Liver (tissue), 9 donors: ENCODE data around the gene CX3CR1. TPM values are rescaled to one million over a fixed set of nuclear protein-coding genes. Genes with fewer than 3 reads are reported as not detected.

ENCODE experiments used
- DNase-seq: peaks from one replicate; pipeline ENCODE4 v3.0.0-alpha.2; 2017; ENCODE audit warnings: low spot score
- H3K27ac ChIP-seq, 2 donors: one replicate each; pipeline ENCODE4 v1.7.0; 2013; ENCODE audit warnings: inconsistent platforms in 2 of 2, low read length in 2 of 2, control low read depth in 1 of 2, low read depth in 1 of 2, mild to moderate bottlenecking in 1 of 2
- H3K27me3 ChIP-seq, 4 donors: one replicate each; pipeline versions ENCODE4 v1.6.1 to v1.7.0; 2013; ENCODE audit warnings: low read length in 3 of 4, inconsistent platforms in 1 of 4, mild to moderate bottlenecking in 1 of 4, moderate library complexity in 1 of 4; ENCODE audit not compliant: control insufficient read depth in 4 of 4, insufficient read depth in 4 of 4
- H3K36me3 ChIP-seq, 4 donors: one replicate each; pipeline versions ENCODE4 v1.6.1 to v1.7.0; 2013; ENCODE audit warnings: low read length in 3 of 4, mild to moderate bottlenecking in 3 of 4, low read depth in 1 of 4, moderate library complexity in 1 of 4; ENCODE audit not compliant: control insufficient read depth in 4 of 4, insufficient read depth in 3 of 4
- H3K4me1 ChIP-seq, 4 donors: one replicate each; pipeline versions ENCODE4 v1.6.1 to v1.7.0; 2013; ENCODE audit warnings: low read length in 3 of 4, mild to moderate bottlenecking in 3 of 4, moderate library complexity in 1 of 4; ENCODE audit not compliant: control insufficient read depth in 4 of 4, insufficient read depth in 4 of 4
- H3K4me3 ChIP-seq, 3 donors: one replicate each; pipeline versions ENCODE4 v1.6.1 to v1.7.0; 2013; ENCODE audit warnings: low read length in 3 of 3, control low read depth in 1 of 3, low read depth in 1 of 3, mild to moderate bottlenecking in 1 of 3
- H3K9ac ChIP-seq, 2 donors: one replicate each; pipeline ENCODE4 v1.7.0; 2013; ENCODE audit warnings: low read length in 2 of 2, mild to moderate bottlenecking in 2 of 2, moderate library complexity in 2 of 2, control low read depth in 1 of 2, low read depth in 1 of 2
- H3K9me3 ChIP-seq, 4 donors: one replicate each; pipeline versions ENCODE4 v1.6.1 to v1.7.0; 2013; ENCODE audit warnings: low read length in 3 of 4; ENCODE audit not compliant: control insufficient read depth in 4 of 4
- EGR1 ChIP-seq, 2 donors: IDR thresholded peaks; 2 replicates each; pipeline ENCODE4 v1.6.1; 2016 to 2018; ENCODE audit warnings: antibody characterized with exemption in 2 of 2, low read depth in 2 of 2
- FOXA1 ChIP-seq: IDR thresholded peaks from 2 replicates; pipeline ENCODE4 v1.6.1; 2016; ENCODE audit warnings: antibody characterized with exemption
- FOXA2 ChIP-seq: IDR thresholded peaks from 2 replicates; pipeline ENCODE4 v1.6.1; 2016; ENCODE audit warnings: antibody characterized with exemption
- GABPA ChIP-seq, 2 donors: IDR thresholded peaks in 1 of 2; conservative IDR thresholded peaks in 1 of 2; 2 replicates each; pipeline ENCODE4 v1.6.1; 2016; ENCODE audit warnings: antibody characterized with exemption in 2 of 2, mild to moderate bottlenecking in 1 of 2, moderate library complexity in 1 of 2
- HNF4A ChIP-seq, 2 donors: conservative IDR thresholded peaks; 2 replicates each; pipeline ENCODE4 v1.6.1; 2016; ENCODE audit warnings: antibody characterized with exemption in 2 of 2, mild to moderate bottlenecking in 2 of 2
- HNF4G ChIP-seq: IDR thresholded peaks from 2 replicates; pipeline ENCODE4 v1.6.1; 2016; ENCODE audit warnings: antibody characterized with exemption
- JUND ChIP-seq, 2 donors: IDR thresholded peaks; 2 replicates each; pipeline ENCODE4 v1.6.1; 2016; ENCODE audit warnings: antibody characterized with exemption in 2 of 2
- RAD21 ChIP-seq, 2 donors: IDR thresholded peaks; 2 replicates each; pipeline ENCODE4 v1.6.1; 2016; ENCODE audit warnings: antibody characterized with exemption in 2 of 2, mild to moderate bottlenecking in 2 of 2
- RXRA ChIP-seq, 2 donors: IDR thresholded peaks; 2 replicates each; pipeline ENCODE4 v1.6.1; 2017 to 2018; ENCODE audit warnings: antibody characterized with exemption in 2 of 2, mild to moderate bottlenecking in 1 of 2
- TAF1 ChIP-seq: conservative IDR thresholded peaks from 2 replicates; pipeline ENCODE4 v1.6.1; 2016; ENCODE audit warnings: antibody characterized with exemption, mild to moderate bottlenecking
- YY1 ChIP-seq: IDR thresholded peaks from 2 replicates; pipeline ENCODE4 v1.6.1; 2016; ENCODE audit warnings: antibody characterized with exemption, mild to moderate bottlenecking
- WGBS: extraction: QIAGEN DNeasy Blood & Tissue Kit; methylation state at CpG from one replicate; pipeline ENCODE4 v1.1.7; 2013; 5-methylcytosine and 5-hydroxymethylcytosine counted together
- polyA plus RNA-seq, 2 donors: library from polyadenylated mRNA; stranded (reverse) in 1 of 2; unstranded in 1 of 2; fragments of 200-250 nt in 1 of 2; fragments of >200 nt in 1 of 2; fragmentation: Nextera tagmentation in 1 of 2; extraction: Ambion mirVana in 1 of 2; gene quantifications; one replicate each; pipeline versions ENCODE4 v1.2.1 to v1.2.3, GENCODE V29; 2013 to 2015
- total RNA-seq, 2 donors: library from RNA; depleted of rRNA; stranded (reverse); fragments of >200 nt; gene quantifications; one replicate each; pipeline ENCODE4 v1.2.3, GENCODE V29; 2014
- TF ChIP-seq, protein P1 (sequence below): IDR thresholded peaks from 2 replicates; pipeline ENCODE4 v1.6.1; 2016; ENCODE audit warnings: antibody characterized with exemption, mild to moderate bottlenecking
- TF ChIP-seq, protein P2 (sequence below): IDR thresholded peaks from 2 replicates; pipeline ENCODE4 v1.6.1; 2016; ENCODE audit warnings: antibody characterized with exemption
- TF ChIP-seq, protein P3 (sequence below): fragments of 150-350 bp; IDR thresholded peaks from 2 replicates; pipeline ENCODE4 v1.5.1; 2017; ENCODE audit warnings: improper control_type of control experiment, low read depth, low read length; ENCODE audit not compliant: missing input control
- donor health status: healthy.
- donor health status: healthy.
- donor health status: healthy.
- donor health status: healthy.
- donor health status: healthy.

CX3CR1 gene
- total and polyA plus RNA-seq, 4 donors = 0.33 to 1.9 (median 0.55) TPM

DNA sequence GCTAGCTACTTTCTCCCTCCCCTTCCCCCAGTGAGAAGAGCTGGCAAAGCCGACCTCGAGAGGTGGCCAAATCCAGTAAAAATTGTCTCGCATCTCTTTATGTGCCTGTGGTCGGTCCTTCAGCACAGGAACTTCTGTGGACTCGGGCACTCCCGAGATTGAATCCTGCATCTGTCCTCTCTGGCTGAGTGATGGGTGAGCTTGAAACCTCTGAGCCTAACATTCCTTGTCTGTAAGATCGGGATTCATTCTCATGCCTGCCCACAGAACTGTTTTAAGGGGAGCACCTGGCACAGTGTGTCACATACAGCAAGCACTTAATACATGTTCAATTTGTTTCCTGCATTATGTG lies 11.3 kb downstream of the CX3CR1 start:
- peak; percentile 24 for DNase-seq
- no peak overlapping the region for H3K4me3 ChIP-seq
- no peaks in the 10 kb centered on the region for H3K27me3 ChIP-seq
- H3K36me3 ChIP-seq = no peaks in the 10 kb centered on the region
- no peak overlapping the region for H3K27ac ChIP-seq
- WGBS = 84% methylated on average over 7 of the region's 7 CpGs
- H3K4me1 ChIP-seq = no peaks in the 10 kb centered on the region
- no peak overlapping the region for H3K9ac ChIP-seq
- no peaks in the 10 kb centered on the region for H3K9me3 ChIP-seq
- no peak for TF ChIP-seq RAD21 (IDR thresholded peaks at IDR 0.05)
- no peak for TF ChIP-seq RXRA (IDR thresholded peaks at IDR 0.05)
- TF ChIP-seq FOXA1 = no peak
- no peak for TF ChIP-seq EGR1 (IDR thresholded peaks at IDR 0.05; ENCODE audit: low read depth in 2 of 2)
- TF ChIP-seq, protein P1, sequence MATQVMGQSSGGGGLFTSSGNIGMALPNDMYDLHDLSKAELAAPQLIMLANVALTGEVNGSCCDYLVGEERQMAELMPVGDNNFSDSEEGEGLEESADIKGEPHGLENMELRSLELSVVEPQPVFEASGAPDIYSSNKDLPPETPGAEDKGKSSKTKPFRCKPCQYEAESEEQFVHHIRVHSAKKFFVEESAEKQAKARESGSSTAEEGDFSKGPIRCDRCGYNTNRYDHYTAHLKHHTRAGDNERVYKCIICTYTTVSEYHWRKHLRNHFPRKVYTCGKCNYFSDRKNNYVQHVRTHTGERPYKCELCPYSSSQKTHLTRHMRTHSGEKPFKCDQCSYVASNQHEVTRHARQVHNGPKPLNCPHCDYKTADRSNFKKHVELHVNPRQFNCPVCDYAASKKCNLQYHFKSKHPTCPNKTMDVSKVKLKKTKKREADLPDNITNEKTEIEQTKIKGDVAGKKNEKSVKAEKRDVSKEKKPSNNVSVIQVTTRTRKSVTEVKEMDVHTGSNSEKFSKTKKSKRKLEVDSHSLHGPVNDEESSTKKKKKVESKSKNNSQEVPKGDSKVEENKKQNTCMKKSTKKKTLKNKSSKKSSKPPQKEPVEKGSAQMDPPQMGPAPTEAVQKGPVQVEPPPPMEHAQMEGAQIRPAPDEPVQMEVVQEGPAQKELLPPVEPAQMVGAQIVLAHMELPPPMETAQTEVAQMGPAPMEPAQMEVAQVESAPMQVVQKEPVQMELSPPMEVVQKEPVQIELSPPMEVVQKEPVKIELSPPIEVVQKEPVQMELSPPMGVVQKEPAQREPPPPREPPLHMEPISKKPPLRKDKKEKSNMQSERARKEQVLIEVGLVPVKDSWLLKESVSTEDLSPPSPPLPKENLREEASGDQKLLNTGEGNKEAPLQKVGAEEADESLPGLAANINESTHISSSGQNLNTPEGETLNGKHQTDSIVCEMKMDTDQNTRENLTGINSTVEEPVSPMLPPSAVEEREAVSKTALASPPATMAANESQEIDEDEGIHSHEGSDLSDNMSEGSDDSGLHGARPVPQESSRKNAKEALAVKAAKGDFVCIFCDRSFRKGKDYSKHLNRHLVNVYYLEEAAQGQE = no peak
- no peak for TF ChIP-seq JUND (IDR thresholded peaks at IDR 0.05)
- TF ChIP-seq, protein P2, sequence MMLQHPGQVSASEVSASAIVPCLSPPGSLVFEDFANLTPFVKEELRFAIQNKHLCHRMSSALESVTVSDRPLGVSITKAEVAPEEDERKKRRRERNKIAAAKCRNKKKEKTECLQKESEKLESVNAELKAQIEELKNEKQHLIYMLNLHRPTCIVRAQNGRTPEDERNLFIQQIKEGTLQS = no peak
- no peak for TF ChIP-seq YY1
- no peak for TF ChIP-seq GABPA (IDR thresholded peaks at IDR 0.05 in 1 of 2, conservative IDR thresholded peaks at IDR 0.05 in 1 of 2)
- no peak for TF ChIP-seq HNF4A (conservative IDR thresholded peaks at IDR 0.05)

DNA sequence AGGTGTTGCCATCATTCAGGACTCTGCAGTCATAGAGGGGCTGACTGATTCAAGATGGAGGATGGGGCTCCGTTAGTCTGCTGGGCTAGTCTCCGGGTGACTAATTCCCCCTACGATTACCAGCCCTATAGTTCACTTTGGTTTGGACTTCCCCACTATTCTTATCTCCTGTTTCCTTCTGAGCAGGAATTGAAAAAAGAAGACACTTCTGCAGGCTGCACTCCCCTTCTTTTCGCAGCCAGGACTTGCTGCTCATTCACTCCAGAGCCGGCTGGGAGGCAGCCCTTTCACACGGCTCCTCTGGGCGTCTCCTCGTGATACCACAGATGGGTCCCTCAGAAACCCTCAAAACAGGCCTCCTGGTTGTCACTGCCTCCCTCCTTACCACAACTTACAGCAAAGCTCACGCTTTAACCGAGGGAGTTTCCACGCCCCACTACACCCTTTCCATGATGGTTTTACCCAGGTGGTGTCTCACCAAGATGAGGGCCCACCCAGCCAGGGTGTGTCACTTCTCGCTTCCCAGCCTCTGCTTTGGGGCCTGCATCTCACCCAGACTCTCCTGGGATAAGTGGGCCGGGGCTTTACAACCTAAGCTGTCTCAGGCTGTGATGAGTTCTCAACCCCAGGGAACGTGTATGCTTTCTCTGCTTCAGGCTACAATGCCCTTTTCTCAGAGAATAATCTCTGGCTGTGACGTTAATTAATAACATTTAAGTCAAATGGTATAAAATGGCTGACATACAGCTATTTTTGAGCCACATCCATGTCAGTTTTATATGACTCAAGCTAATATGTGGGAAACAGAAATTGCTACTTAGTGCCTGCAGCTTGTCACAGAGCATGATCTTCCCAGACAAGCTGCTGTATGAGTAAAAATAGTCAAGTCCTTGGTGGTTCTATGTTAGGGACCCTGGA lies 11.9 kb downstream of the CX3CR1 start:
- 75% methylated on average over 15 of the region's 15 CpGs for WGBS
- H3K36me3 ChIP-seq = no peaks in the 10 kb centered on the region
- no peak overlapping the region for H3K4me3 ChIP-seq
- H3K4me1 ChIP-seq = no peaks in the 10 kb centered on the region
- DNase-seq = peak; percentile 20
- H3K27ac ChIP-seq = no peak overlapping the region
- H3K9me3 ChIP-seq = no peaks in the 10 kb centered on the region
- TF ChIP-seq TAF1 (no peak), YY1 (no peak), FOXA2 (no peak), RAD21 (IDR thresholded peaks at IDR 0.05) (no peak), HNF4G (no peak), GABPA (IDR thresholded peaks at IDR 0.05 in 1 of 2, conservative IDR thresholded peaks at IDR 0.05 in 1 of 2) (no peak)
- TF ChIP-seq, protein P3, sequence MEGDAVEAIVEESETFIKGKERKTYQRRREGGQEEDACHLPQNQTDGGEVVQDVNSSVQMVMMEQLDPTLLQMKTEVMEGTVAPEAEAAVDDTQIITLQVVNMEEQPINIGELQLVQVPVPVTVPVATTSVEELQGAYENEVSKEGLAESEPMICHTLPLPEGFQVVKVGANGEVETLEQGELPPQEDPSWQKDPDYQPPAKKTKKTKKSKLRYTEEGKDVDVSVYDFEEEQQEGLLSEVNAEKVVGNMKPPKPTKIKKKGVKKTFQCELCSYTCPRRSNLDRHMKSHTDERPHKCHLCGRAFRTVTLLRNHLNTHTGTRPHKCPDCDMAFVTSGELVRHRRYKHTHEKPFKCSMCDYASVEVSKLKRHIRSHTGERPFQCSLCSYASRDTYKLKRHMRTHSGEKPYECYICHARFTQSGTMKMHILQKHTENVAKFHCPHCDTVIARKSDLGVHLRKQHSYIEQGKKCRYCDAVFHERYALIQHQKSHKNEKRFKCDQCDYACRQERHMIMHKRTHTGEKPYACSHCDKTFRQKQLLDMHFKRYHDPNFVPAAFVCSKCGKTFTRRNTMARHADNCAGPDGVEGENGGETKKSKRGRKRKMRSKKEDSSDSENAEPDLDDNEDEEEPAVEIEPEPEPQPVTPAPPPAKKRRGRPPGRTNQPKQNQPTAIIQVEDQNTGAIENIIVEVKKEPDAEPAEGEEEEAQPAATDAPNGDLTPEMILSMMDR = no peak
- TF ChIP-seq, protein P2 = no peak
- no peak overlapping the region for H3K9ac ChIP-seq
- H3K27me3 ChIP-seq = no peaks in the 10 kb centered on the region
